Activated CD8-positive, alpha-beta memory T cell treated with anti-CD3 and anti-CD28 coated beads, Interleukin-2, amount 50 U/mL, for 48 hours (primary cell): ENCODE measurements around the gene HSD17B1.
"Not testable (repeated sequence)": the region's sequence is repeated elsewhere in the genome, so short reads cannot be mapped to it uniquely, and the experiment has no call there.

Source experiments
- DNase-seq: peaks from one replicate; pipeline ENCODE4 v3.0.0-alpha.2; 2020

The HSD17B1 gene, protein sequence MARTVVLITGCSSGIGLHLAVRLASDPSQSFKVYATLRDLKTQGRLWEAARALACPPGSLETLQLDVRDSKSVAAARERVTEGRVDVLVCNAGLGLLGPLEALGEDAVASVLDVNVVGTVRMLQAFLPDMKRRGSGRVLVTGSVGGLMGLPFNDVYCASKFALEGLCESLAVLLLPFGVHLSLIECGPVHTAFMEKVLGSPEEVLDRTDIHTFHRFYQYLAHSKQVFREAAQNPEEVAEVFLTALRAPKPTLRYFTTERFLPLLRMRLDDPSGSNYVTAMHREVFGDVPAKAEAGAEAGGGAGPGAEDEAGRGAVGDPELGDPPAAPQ

DNA sequence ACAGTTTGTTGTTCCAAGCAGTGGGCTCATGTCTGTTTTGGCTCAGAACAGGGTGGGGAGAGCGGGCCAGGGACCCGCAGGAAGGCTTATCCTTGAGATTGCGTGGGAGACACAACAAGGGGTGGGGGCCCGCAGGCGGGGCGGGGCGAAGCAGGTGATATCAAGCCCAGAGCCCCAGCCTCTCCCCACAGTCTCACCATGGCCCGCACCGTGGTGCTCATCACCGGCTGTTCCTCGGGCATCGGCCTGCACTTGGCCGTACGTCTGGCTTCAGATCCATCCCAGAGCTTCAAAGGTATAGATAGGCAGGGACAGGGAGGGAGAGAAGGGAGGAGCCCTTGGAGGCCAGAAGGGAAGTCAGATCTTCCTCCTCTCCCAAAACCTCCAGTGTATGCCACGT, at the start of gene HSD17B1:
TSS of gene HSD17B1 (plus strand) at position 188 of the 400 bp plus-strand sequence. CDS start at position 199, 11 bp downstream.
- not testable (repeated sequence) for DNase-seq

DNA sequence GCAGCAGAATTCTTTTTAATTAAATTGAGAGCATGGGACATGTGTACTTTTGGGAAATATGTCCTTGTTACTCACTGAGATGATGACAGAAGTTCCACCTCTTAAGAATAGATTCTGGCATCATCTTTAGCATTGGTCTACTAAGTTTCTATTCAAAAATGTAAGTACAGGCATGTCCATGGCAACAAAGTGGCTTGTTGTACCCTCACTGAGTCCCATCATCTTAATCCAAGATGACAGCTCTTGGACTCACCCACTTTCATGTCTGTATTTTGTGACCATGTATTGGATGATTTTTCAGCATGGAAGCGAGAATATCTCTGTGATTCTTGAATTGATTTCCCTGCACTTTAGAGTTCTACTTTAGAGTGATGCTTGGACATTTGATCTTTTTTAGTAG, 49.8 kb upstream of the HSD17B1 start:
- no peak for DNase-seq

DNA sequence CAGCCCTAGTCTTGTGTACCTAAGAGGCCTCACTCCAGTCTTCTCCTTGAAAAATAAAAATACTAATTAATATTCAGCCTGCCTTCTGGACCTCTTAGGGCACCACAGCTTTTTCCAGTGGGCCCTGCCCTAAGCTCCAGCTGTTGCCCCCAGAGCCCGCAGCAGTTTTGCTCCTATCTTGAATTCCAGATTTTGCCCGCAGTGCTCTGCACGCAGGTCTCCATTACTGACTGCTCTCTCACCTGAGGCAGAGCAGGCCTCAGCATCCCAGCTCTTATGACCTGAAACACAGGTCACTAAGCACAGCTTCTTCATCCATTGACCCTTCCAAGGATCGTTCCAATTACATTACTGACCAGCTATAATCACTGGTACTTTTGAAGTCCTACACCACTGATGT, 45.1 kb upstream of the HSD17B1 start:
- DNase-seq: no peak

DNA sequence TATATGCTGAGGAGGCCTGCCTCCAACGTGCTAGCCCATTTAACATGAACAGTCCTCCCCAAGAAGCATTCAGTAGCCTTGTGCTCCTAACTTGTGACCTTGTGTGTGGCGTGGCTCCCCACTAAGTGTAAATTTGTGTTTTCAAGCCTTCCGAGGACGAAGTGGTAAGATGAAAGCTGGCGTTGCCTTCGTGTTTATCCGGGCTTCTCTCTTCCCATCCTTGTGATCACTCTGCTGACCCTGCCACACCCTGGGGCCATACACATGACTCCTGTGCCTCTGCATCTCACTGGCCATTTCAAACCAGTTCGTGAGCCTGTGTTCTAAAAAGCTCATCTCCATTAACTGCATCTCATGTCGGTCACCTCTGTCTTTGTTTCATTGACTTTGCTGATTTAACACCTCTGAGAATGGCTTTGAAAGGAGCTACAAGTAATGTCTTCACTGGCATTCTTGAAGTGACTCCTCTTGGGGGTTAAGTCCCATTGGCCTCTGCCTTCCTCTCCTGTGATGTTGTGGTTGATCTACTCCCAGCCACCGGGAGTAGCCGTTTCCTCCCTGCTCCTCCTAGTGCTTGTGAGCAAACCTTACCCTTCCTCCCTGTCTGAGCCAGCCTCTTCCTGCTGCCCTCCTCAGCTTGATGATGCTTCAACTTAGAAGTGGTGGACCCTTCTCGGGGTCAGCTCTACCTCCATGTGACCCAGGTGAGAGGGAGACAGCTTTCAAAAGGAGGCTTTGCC, 44.1 kb upstream of the HSD17B1 start:
- no peak for DNase-seq

DNA sequence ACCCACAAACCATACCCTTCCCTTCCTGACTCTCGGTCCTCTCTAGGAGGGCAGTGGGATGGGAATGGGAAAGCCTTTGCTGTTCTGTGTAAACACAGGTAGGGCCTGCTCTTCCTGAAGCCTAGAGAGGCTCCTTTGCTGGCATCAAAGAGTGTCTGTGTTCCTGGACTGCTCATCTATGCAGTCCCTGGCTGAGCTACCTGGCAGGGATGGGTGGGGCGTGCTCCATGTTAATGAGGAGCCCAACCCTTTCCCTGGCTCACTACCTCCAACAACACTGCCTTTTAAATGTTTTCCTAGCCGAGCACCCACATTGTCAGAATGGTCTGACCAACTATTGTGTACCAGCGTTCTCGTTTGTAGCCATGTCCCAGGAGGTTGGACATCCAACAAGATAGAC, 43.3 kb upstream of the HSD17B1 start:
- DNase-seq: no peak

DNA sequence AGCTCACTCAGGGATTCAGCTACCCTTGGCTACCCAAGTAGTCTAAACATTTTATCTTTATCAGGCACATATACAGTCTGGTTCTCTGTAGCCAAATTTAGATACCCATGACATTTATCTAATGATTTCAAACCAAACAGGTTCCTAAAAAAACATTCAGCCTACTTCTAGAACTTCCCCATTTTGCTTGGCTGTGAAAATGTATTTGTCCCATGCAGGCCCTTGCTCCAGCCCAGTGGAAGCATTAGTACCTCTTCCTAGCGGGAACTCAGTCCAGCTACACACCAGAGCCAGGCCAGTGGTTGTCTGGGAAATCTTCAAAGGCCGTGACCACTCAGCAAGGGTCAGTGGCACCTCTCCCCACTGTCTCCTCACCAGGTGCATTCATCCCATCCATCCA, 42.9 kb upstream of the HSD17B1 start:
- no peak for DNase-seq

DNA sequence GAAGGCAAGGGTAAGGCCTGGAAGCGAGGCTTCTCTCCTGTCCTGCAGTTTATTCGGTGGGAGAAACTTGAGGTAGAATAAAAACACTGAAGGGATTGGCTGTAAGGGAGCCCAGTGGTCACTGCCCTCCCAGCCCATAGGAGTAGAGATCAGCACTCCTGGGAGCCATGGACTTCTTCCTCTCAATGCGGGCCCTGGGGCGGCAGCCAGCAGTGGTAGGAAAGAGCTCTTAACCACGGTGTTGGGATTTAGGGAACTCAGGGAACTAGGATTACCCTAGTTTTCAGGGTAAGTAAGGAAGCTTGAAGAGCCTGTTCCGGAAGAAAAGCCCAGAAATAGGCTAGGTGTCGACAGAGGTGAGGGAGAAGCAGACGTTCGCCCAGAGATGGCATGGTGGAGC, 40.5 kb upstream of the HSD17B1 start:
- DNase-seq: no peak

DNA sequence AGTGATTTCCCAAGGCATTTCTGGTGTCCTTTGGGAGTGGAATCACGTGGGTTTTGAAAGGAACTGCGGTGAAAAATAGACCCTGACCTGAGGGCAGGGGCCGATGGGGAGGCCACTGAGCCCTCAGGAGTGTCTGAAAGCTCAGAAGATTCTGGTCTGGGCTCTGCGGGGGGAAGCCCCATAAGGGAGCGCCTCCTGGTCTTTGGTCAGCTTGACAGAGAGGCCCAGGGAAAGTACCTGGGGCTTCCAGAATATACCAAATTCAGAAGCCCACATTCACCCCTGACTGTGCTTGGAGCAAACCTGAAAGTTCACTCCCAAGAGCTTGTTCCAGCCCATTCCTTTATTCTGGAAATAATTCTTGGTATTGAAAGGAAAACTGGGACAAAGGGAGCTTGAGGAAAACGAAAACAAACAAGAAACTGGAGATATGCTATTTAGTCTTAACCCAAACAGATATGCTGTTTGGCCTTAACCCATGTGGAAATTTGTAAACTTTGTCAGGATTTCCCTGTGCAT, 39.9 kb upstream of the HSD17B1 start:
- DNase-seq: no peak

DNA sequence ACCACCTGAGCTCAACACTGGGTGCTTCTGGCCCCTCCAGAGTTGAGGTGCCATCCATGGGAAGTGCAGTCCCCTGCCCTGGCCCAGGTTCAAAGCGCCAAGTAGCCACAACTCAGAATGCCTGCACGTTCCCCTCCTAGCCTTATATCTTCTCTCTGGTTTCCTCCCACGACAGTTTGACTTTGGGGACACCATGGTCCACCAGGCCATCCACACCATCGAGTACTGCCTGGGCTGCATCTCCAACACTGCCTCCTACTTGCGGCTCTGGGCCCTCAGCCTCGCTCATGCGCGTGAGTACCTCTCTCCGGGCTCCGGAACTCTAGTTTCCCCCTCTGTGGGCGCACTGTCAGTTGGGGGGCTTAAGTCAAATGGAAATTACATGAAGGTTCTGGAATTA, 39.0 kb upstream of the HSD17B1 start:
- no peak for DNase-seq

DNA sequence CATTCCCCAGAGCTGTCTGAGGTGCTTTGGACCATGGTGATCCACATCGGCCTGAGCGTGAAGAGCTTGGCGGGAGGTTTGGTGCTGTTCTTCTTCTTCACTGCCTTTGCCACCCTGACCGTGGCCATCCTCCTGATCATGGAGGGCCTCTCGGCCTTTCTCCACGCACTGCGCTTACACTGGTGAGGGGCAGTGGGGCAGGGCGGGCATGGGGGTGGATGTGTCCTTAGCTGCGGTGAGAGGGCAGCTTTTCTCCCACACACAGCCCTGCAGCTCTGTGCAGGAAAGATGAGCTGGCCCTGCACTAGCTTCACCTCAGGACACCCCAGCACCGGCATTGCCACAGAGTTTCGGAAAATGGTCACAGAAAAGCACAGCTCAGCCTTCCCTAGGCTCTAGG, 38.4 kb upstream of the HSD17B1 start:
- no peak for DNase-seq

DNA sequence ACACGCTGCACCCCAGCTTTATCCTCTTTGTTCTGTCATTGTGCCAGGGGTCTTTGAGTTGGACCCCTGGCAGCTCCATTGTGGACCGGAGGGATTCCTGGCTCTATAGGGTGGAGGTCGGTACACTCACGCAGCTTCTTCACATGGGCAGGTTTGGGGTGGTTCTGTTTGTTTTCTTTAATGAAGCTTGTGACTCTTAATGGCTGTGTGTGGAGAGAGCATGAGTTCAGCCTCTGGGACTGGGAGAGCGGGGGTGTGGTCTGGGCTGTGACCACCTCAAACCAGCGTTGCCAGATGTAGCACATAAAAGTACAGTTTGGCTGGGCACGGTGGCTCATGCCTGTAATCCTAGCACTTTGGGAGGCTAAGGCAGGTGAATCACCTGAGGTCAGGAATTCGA, 37.9 kb upstream of the HSD17B1 start:
- no peak for DNase-seq

DNA sequence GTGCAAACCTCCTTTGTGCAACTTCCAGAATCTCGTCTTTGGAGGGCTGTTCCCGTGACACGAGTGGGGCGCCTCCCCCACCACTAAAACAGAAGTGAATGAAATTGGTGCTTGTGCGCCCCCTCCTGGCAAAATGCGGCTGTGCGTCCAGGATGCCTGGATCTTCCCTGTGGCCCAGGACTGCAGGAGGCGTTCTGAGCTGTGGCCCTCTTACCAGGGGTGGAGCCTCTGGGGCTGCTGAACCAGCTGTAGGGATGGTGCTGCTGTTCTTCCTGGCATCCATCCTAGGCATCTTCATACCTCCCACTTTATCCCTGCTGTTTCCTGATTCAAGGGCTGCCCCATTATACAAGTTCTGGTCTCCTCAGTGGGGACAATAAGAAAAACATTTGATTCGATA, 35.2 kb upstream of the HSD17B1 start:
- peak; percentile 95 for DNase-seq

DNA sequence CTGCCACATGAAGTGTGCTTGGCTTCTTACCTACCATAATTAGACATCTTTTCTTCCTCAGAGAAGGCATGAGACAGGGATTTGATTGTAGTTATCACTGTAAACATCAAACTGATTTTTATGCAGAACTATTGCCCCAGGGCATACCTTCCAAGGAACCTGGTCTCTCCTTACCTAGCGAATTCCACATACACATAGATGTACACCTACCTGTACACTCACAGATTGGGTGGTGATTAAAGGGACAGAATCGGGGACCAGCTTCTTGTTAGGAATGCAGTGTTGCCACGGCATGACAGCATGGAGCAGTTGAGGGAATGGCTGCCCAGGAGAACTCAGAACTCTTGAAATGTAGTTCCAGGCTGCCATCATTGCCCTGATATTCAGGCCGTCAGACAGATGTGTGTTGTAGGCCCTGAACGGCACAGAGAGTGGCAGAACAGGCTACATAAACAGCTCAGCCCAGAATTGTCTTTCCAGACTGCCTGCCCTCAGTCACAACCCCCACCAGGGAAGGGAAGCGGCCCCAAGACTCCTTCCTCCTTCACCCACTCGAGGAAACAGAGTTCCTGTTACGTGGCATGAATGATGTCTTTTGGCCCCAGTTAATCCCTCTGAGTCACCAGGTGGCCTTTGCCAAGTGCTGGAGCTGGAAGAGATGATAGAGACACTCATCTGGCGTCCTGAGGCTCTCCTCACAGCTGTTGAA, 34.5 kb upstream of the HSD17B1 start:
- no peak for DNase-seq

DNA sequence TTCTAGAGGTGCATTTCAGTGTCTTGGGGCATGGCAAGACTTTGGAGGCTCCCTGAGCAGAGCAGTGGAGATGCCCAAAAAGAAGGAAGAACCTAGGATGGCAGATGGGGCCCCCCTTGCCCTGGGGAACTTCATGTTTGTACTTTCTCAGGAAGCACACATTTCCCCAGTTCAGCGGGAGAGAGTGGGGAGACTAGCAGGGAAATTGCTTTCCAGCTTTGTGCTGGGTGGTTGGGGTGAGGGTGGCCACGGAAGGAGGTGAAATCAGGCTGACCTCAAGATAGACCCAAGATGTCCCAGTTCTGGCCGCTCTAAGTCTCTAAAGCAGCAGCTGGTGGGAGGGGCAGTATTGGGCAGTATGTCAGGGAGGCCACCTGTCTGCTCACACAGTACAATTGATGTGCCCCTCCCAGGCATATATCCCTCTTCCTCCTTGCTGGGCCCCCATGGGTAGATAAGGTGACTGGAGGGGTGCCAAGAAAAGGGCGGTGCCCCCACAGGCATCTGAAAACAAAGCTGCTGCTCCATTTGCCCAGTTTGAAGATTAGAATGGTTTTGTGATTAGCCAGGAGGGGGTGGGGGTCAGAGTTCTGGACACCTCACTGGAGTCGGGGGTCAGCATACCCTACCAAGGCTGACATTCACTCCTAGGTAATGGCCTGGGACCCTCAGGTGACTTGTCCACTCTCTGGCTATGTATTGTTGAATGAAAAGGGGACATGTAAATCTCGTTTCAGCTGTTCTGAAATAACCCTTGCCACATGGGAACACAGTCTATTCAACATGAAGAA, 33.8 kb upstream of the HSD17B1 start:
- DNase-seq: no peak

DNA sequence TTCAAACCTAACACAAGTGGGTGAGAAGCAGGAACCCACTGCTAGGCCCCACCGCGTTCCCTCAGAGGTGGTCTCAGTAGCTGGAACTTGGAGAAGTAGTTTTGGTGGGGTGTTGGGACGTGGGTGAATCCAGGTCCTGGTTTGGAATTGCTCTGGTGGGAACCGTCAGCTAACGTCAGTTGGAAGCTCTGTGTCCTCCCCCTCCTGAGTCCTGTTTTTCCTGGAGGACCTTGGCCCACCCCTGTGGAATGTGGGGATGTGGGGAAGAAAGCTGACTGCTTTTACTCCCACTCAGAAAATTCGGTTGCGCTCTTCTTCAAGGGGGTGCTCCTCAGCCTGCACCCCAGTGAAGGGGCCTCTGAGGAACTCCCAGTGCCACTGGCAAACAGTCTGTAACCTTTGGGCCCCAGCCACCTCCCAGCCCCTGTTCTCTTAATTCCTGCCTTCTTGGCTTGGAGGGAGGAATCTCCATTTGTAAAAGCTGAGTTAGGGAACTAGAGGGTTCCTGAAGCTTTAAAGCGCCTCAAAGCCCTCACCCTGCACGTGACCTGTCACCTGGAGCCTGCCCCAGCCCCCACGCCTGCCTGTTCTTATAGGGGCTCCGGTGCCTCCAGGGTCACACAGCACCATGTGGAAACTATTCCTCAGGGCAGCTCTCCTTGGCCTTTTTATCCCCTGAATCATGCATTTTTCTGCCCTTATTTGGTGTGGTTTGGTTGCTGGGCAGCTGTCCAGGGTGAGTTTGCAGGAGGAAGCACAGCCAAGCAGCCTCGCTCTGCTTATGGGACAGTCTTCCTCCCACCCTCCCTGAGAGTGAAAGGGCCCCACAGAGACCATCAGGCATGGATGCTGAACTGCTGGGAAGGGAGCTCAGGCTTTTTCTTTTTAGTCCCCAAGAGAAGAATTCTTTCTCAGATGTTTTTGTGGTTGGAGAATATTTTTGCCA, 32.9 kb upstream of the HSD17B1 start:
- no peak for DNase-seq

DNA sequence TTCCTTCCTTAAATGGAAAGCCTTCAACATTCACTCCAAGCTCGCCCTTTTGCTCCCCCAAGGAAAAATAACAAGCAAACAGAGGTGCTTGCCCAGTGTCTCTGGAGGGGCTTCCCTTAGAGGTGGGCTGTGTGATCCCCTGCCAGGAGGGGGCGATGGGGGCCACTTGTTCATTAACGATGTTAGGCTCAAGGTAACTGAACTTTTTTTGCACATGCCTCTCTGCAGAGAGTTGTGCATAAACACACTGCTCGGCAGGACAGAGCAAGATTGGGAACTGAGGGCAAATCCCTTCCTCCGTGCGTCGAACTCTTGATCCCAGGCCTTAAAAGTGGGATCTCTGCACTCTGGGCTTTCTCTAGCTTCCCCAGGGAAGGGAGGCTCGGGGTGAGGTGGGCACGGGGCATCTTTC, 32.2 kb upstream of the HSD17B1 start:
- no peak for DNase-seq

DNA sequence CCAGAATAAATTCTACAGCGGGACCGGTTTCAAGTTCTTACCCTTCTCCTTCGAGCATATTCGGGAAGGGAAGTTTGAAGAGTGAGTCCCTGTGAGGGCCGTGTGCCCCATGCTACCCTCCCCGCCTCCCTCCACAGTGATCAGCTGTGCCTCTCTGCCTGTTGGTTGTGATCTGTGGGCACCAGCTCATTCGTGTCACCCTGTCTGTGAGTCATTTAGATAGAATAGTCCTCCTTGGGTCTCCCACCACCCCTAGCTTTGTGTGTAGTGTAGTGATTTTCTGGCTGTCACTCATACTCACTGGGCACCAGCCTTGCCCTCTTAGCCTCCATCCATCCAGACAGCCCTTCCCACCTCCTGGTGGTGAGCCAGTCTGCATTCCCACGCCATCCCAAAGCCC, 31.7 kb upstream of the HSD17B1 start:
- no peak for DNase-seq

DNA sequence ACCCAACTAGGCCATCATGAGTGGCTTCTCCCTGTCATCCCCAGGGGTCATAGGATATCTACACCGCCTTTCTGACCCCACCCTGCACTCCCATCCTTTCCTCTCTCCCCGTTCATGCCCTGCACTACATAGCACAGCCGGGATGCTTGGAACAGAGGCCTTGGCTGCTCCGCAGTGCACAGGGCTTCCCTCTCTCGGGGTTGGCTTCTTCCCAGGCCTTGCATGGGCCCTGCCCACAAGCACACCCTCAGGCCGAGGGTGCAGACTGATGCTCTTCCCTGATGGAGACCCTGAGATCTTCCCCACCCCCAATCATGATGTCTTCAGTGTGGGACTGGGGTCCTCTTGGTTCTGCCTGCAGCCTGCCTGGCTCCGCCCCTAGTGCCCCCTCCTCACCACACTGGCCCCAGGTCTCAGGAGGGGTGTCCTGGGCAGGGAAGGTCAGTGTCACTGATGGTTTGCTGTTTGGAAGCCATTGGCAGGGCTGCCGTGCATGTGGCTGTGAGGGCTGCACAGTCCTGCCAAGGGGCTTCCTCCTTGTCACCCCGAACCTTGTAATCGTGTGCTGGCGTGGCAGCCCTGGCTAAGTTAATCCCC, 31.0 kb upstream of the HSD17B1 start:
- no peak for DNase-seq

DNA sequence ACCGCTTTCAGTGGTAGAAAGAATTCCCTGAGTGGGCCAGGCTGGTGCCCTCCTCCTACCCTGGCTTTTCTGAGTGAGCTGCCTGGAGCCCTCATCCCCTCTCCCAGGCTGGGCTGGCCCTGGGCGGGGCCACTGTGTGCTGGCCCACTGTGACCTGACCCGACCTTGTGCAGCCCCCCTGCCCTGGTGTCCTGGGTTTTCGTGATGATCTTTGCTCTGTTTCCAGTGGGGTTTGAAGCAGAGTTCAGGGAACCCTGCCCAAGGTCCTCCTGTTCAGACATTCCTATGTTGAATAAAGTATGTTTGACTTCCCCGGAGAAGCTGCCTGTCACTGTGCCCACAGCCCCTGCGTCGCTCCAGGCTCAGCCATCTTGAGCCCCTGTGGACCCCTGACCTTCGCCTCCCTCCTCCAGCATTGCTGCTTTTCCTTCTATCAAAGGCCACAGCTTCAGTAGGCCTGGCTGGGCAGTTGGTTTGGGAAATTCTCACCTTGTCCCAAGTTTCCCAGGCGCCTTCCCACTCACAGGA, 30.4 kb upstream of the HSD17B1 start:
- no peak for DNase-seq

DNA sequence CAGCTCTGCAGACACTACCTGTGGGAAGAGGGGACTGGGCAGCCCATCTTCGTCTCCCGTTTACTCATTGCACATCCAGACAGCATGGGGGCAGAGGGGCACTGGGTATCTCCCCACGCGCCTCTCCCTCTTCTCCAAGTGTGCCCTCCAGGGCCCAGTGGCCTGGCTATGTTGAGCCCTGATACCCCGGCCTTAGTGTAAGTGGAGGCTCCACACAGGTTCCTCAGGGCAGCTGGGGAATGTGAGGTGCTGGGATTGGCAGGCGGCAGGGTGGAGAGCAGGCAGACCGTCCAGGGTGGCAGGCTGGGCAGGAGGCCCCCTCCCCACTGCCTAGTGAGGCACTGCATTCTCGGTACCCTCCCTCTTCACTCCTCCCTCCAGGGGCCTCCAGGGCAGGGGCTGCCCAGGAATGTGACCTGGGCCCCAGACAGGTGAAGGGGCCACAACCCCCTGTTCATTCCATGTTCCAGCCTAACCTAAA, 29.9 kb upstream of the HSD17B1 start:
- no peak for DNase-seq

DNA sequence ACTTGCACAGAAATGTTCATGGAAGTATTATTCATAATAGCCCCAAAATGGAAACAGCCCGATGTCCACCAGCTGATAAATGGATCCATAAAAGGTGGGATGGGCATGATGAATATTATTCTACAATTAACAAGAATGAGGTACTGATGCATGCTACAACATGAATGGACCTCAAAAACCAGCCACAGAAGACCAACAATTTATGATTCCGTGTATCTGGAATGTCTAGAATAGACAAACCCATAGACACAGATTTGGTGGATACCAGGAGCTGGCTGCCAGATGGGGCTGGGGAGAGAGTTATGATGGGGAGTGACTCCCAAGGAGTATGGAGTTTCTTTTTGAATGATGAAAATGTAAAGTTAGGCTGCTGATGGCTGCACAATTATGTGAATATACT, 27.5 kb upstream of the HSD17B1 start:
- no peak for DNase-seq
